Measurements from ENCODE around the gene CACNA2D4. TPM values are rescaled to one million over a fixed set of nuclear protein-coding genes. Genes with fewer than 3 reads are reported as not detected.

Gene CACNA2D4
- total RNA-seq, 1 donor from 2014 or later = 0.87 TPM

GRCh38 chr12:1835211-1836131 is 83.0 kb downstream of the CACNA2D4 start:
- Mint-ChIP-seq H3K27ac (no peak overlapping the region), H3K4me3 (no peak overlapping the region), H3K36me3 (no peaks in the 10 kb centered on the region), H3K4me1 (ENCODE audit: unreplicated experiment) (peaks cover 21% of the 10 kb centered on the region), H3K27me3 (peaks cover 66% of the 10 kb centered on the region), H3K9me3 (no peaks in the 10 kb centered on the region)
- no peak for DNase-seq (ENCODE audit: extremely low spot score, unreplicated experiment)
- TF ChIP-seq CTCF (conservative IDR thresholded peaks at IDR 0.05) = no peak

- H3K27ac Mint-ChIP-seq = no peak overlapping the region
- H3K4me3 Mint-ChIP-seq = no peak overlapping the region
- H3K9me3 Mint-ChIP-seq = no peaks in the 10 kb centered on the region
- H3K36me3 Mint-ChIP-seq = no peaks in the 10 kb centered on the region
- peaks cover 66% of the 10 kb centered on the region for H3K27me3 Mint-ChIP-seq
- DNase-seq (ENCODE audit: extremely low spot score, unreplicated experiment) = no peak
- no peak for TF ChIP-seq CTCF (conservative IDR thresholded peaks at IDR 0.05)
- H3K4me1 Mint-ChIP-seq (ENCODE audit: unreplicated experiment) = peaks cover 21% of the 10 kb centered on the region
Observed at GRCh38 chr12:1834186-1834925, 84.1 kb downstream of the CACNA2D4 start.

- no peak overlapping the region for H3K27ac Mint-ChIP-seq
- H3K27me3 Mint-ChIP-seq = peaks cover 73% of the 10 kb centered on the region
- no peak for DNase-seq (ENCODE audit: extremely low spot score, unreplicated experiment)
- H3K4me3 Mint-ChIP-seq = no peak overlapping the region
- H3K9me3 Mint-ChIP-seq = no peaks in the 10 kb centered on the region
- no peaks in the 10 kb centered on the region for H3K36me3 Mint-ChIP-seq
- TF ChIP-seq CTCF (conservative IDR thresholded peaks at IDR 0.05) = no peak
- H3K4me1 Mint-ChIP-seq (ENCODE audit: unreplicated experiment) = peaks cover 19% of the 10 kb centered on the region
Observed at GRCh38 chr12:1833596-1834028, 84.8 kb downstream of the CACNA2D4 start.

GRCh38 chr12:1832801-1833595 is 85.5 kb downstream of the CACNA2D4 start:
- Mint-ChIP-seq H3K9me3 (no peaks in the 10 kb centered on the region), H3K27ac (no peak overlapping the region), H3K27me3 (peaks cover 69% of the 10 kb centered on the region), H3K4me3 (no peak overlapping the region), H3K4me1 (ENCODE audit: unreplicated experiment) (peaks cover 13% of the 10 kb centered on the region), H3K36me3 (no peaks in the 10 kb centered on the region)
- no peak for TF ChIP-seq CTCF (conservative IDR thresholded peaks at IDR 0.05)
- no peak for DNase-seq (ENCODE audit: extremely low spot score, unreplicated experiment)
